Colonic mucosa (tissue), 4 donors: ENCODE results near the gene MRPS18A. TPM values are rescaled to one million over a fixed set of nuclear protein-coding genes. Genes with fewer than 3 reads are reported as not detected.

Experiments
- DNase-seq: peaks from one replicate; pipeline ENCODE4 v3.0.0-alpha.2; 2020
- H3K27ac ChIP-seq: fragments of 200-600 bp; one replicate; pipeline ENCODE4 v1.8.0; 2021
- H3K27me3 ChIP-seq: fragments of 200-600 bp; one replicate; pipeline ENCODE4 v1.8.0; 2021
- H3K36me3 ChIP-seq: fragments of 200-600 bp; one replicate; pipeline ENCODE4 v1.8.0; 2021
- H3K4me1 ChIP-seq: fragments of 200-600 bp; one replicate; pipeline ENCODE4 v1.8.0; 2021; ENCODE audit warnings: mild to moderate bottlenecking
- H3K4me3 ChIP-seq: fragments of 200-600 bp; one replicate; pipeline ENCODE4 v1.8.0; 2021
- H3K9ac ChIP-seq, 2 donors: one replicate each; pipeline ENCODE4 v1.7.0; 2013; ENCODE audit warnings: control low read depth in 2 of 2, low read depth in 2 of 2, low read length in 2 of 2
- H3K9me3 ChIP-seq: fragments of 200-600 bp; one replicate; pipeline ENCODE4 v1.8.0; 2021
- CTCF ChIP-seq: fragments of 200-600 bp; IDR thresholded peaks from one replicate; pipeline ENCODE4 v1.8.0; 2022; ENCODE audit warnings: antibody characterized with exemption, mild to moderate bottlenecking
- intact Hi-C: fragments of 100-400 bp; cut with DNase I; formaldehyde crosslinking; loops from one replicate; pipeline ENCODE4 v1.14.1; 2022
- total RNA-seq, 2 donors: library from RNA; stranded (reverse); fragmentation: NEBNext Ultra II Directional in 1 of 2; extraction: Animal tissue kit (Norgen Biotek cat#: 25700) in 1 of 2; gene quantifications; one replicate each; pipeline ENCODE4 v1.2.1, GENCODE V29; 2021
- donor health status: healthy.
- donor health status: DM: no; HTN: no; CAD: no.
- donor health status: DM: no; HTN: no; CAD: no.

Gene MRPS18A
- total RNA-seq, 2 donors from 2014 or later = 83.6 to 120 TPM

- H3K4me1 ChIP-seq = peaks cover 18% of the 10 kb centered on the region
- no peak overlapping the region for H3K4me3 ChIP-seq
- no peak for DNase-seq
- no peaks in the 10 kb centered on the region for H3K36me3 ChIP-seq
- no peak for TF ChIP-seq CTCF
- no peak overlapping the region for H3K9ac ChIP-seq
- no peak overlapping the region for H3K27ac ChIP-seq
- no peaks in the 10 kb centered on the region for H3K27me3 ChIP-seq
- H3K9me3 ChIP-seq = no peaks in the 10 kb centered on the region
- intact Hi-C loops = no loop called here
These were observed 1.8 kb upstream of the MRPS18A start for GRCh38 chr6:43689421-43689820.

GRCh38 chr6:43687079-43687436 lies 533 bp downstream of the MRPS18A start:
- intact Hi-C loops = no loop called here
- Histone ChIP-seq H3K27me3 (no peaks in the 10 kb centered on the region), H3K9ac (peak overlapping the region; percentile 73 to 95), H3K4me1 (peaks cover 31% of the 10 kb centered on the region), H3K36me3 (no peaks in the 10 kb centered on the region), H3K27ac (peak overlapping the region; percentile 77), H3K9me3 (no peaks in the 10 kb centered on the region), H3K4me3 (peak overlapping the region; percentile 75)
- DNase-seq = no peak
- no peak for TF ChIP-seq CTCF

- no peak for TF ChIP-seq CTCF
- DNase-seq = no peak
- no peaks in the 10 kb centered on the region for H3K27me3 ChIP-seq
- peak overlapping the region; percentile 54 for H3K27ac ChIP-seq
- no peaks in the 10 kb centered on the region for H3K9me3 ChIP-seq
- intact Hi-C loops = no loop called here
- H3K4me1 ChIP-seq = peaks cover 43% of the 10 kb centered on the region
- peak overlapping the region in 1 of 2 donors; percentile 30 for H3K9ac ChIP-seq
- no peaks in the 10 kb centered on the region for H3K36me3 ChIP-seq
- no peak overlapping the region for H3K4me3 ChIP-seq
These were observed 3.7 kb downstream of the MRPS18A start for GRCh38 chr6:43683708-43684455.

GRCh38 chr6:43682724-43683429 lies 4.7 kb downstream of the MRPS18A start:
- intact Hi-C loops = no loop called here
- H3K27ac ChIP-seq = no peak overlapping the region
- no peak for DNase-seq
- no peak overlapping the region for H3K4me3 ChIP-seq
- peaks cover 43% of the 10 kb centered on the region for H3K4me1 ChIP-seq
- H3K36me3 ChIP-seq = no peaks in the 10 kb centered on the region
- peak overlapping the region in 1 of 2 donors; percentile 16 for H3K9ac ChIP-seq
- H3K27me3 ChIP-seq = no peaks in the 10 kb centered on the region
- no peak for TF ChIP-seq CTCF
- H3K9me3 ChIP-seq = no peaks in the 10 kb centered on the region

- TF ChIP-seq CTCF = no peak
- Histone ChIP-seq H3K4me1 (peaks cover 37% of the 10 kb centered on the region), H3K36me3 (peaks cover 4% of the 10 kb centered on the region), H3K4me3 (no peak overlapping the region), H3K9me3 (no peaks in the 10 kb centered on the region), H3K9ac (peak overlapping the region in 1 of 2 donors; percentile 55), H3K27ac (peak overlapping the region; percentile 61), H3K27me3 (no peaks in the 10 kb centered on the region)
- intact Hi-C loops = no loop called here
- peak; percentile 68 for DNase-seq
These were observed 6.3 kb downstream of the MRPS18A start for GRCh38 chr6:43681303-43681702.
